ENCODE measurements around the gene LGR4. TPM values are rescaled to one million over a fixed set of nuclear protein-coding genes. Genes with fewer than 3 reads are reported as not detected.

Gene LGR4
- total and polyA plus RNA-seq, 8 donors = 23.4 to 73.0 (median 54.5) TPM

DNA sequence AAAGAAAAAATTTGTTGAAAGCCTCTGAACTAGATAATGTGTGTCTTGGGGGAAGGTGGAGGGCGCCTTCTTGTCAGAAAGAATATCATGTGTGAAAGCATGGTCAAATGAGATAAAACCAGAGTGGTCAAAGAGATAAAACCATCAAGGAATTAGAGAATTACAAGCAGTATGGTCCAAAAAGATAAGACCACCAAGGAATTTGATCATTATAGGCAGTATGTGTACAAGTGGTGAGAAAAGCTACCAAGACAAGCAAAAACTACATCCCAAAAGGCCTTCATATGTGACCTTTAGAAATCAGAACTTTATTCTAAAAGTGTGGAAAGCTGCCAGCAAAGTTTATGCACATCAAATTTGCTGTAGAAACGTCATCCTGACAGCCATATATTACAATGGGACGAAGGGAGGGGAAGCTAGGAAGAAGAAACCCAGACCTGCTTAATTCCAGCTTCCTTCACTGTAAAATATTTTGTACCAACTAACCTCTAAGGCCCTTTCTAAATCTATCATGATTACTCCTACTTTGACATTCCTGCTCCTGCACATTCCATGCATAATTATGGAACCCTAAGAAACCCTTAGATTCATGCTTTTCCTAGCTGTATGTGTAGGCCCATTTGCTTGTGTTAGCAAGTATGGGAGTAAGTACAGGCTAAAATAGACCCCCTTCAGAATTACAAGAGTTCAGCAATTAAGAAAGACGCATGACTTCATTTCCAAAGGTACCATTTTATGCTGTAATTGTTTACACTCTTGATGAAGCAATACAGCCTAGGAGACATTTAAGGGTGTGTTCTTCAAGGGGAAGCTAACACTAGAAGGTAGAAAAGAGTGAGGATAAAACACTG lies 51.6 kb downstream of the LGR4 start:
- ATAC-seq = peak in 3 of 4 donors; percentile 20 to 37 (median 24)
- H3K4me3 ChIP-seq = no peak overlapping the region
- no peaks in the 10 kb centered on the region for H3K27me3 ChIP-seq
- H3K9me3 ChIP-seq = no peaks in the 10 kb centered on the region
- WGBS, 2 donors = 48 to 57% methylated on average over 4 of the region's 4 CpGs
- DNase-seq = no peak
- H3K27ac ChIP-seq = peak overlapping the region in 2 of 4 donors; percentile 50 to 71
- FAIRE-seq = no peak
- TF ChIP-seq, protein P1, sequence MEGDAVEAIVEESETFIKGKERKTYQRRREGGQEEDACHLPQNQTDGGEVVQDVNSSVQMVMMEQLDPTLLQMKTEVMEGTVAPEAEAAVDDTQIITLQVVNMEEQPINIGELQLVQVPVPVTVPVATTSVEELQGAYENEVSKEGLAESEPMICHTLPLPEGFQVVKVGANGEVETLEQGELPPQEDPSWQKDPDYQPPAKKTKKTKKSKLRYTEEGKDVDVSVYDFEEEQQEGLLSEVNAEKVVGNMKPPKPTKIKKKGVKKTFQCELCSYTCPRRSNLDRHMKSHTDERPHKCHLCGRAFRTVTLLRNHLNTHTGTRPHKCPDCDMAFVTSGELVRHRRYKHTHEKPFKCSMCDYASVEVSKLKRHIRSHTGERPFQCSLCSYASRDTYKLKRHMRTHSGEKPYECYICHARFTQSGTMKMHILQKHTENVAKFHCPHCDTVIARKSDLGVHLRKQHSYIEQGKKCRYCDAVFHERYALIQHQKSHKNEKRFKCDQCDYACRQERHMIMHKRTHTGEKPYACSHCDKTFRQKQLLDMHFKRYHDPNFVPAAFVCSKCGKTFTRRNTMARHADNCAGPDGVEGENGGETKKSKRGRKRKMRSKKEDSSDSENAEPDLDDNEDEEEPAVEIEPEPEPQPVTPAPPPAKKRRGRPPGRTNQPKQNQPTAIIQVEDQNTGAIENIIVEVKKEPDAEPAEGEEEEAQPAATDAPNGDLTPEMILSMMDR (IDR thresholded peaks at IDR 0.05) = no peak
- intact Hi-C loops (cut with DNase I) = no loop called here
- peaks cover 6 to 57% (median 49%) of the 10 kb centered on the region in 3 donors for H3K4me1 ChIP-seq
- H3K36me3 ChIP-seq = no peaks in the 10 kb centered on the region

DNA sequence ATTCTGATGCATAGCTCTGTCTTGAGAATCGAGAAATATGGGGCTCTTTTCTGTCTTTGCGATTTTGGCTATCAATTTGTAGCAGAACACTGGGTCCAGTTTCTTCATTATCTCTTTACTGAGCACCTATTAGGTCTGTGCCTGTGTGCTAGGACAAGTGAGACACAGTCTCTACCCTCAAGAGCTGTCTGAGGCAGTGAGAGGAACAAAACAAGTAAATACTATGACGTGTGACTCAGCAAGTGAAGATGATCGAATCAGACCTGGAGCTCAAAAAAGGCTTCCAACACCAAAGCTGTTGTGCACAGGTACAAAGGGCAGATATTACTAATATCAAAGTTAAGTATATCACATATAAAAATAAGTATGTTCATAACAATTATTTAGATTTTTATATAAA lies 52.4 kb downstream of the LGR4 start:
- 61 to 68% methylated on average over 4 of the region's 4 CpGs for WGBS, 2 donors
- TF ChIP-seq, protein P1 (IDR thresholded peaks at IDR 0.05) = no peak
- FAIRE-seq = no peak

DNA sequence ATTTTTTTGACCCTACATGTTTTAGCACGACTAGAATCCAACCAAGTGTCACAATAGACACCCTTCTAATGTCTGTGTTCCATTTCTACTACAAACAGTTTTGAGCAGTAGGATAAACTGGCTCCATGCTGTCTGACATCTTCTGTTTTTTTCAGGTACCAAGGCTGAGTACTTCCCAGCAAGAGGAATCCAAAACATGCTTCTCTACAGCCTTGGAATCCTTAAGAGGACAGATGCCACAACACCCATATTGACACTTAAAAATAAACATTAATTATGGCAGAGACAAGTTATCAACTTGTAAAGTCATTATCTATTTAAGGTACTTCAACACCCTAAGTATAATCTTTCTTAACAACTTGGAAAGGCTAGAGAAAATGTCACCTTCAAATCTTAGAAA lies 54.2 kb downstream of the LGR4 start:
- Histone ChIP-seq H3K9me3 (no peaks in the 10 kb centered on the region), H3K4me1 (peaks cover 12 to 67% (median 43%) of the 10 kb centered on the region in 3 donors), H3K27me3 (no peaks in the 10 kb centered on the region), H3K27ac (no peak overlapping the region), H3K4me3 (no peak overlapping the region), H3K36me3 (no peaks in the 10 kb centered on the region)
- no peak for DNase-seq
- intact Hi-C loops (cut with DNase I) = no loop called here
- TF ChIP-seq, protein P1 (IDR thresholded peaks at IDR 0.05) = no peak
- ATAC-seq = no peak
- WGBS, 2 donors = 37 to 43% methylated on average over 1 of the region's 1 CpG
- no peak for FAIRE-seq

More for the DNA sequence above, 52.4 kb downstream of the LGR4 start:
- Histone ChIP-seq H3K4me1 (peaks cover 8 to 54% (median 53%) of the 10 kb centered on the region in 3 donors), H3K36me3 (no peaks in the 10 kb centered on the region), H3K27ac (peak overlapping the region in 1 of 4 donors; percentile 50), H3K4me3 (no peak overlapping the region), H3K27me3 (no peaks in the 10 kb centered on the region), H3K9me3 (no peaks in the 10 kb centered on the region)
- no peak for ATAC-seq
- intact Hi-C loops (cut with DNase I) = no loop called here
- no peak for DNase-seq

DNA sequence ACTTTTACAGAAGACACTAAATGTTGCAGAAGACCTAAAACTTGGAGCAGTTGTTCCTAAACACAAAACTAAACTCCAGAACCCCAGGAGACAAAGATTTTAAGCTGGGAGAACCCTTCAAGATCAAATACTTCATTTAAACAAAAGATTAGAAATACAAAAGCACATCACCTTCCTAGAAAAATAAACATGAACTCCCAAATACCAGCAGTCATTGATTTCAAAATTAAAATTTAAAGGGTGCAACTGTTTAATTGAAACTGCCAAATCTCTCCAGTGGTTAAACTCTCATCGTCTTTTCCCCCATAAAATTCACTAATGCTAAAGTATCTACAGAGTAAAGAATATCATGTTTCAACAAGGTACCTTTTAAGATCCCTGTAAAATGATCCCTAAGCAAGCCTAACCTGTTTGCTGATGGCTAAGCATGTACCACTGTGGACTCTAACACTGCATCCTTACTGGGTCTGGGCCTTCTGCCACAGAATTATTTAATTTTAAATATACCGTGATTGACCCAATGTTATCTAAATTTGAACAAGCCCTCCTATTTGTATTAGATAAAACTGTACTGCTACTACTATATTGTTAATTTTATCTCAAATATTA lies 55.9 kb downstream of the LGR4 start:
- Histone ChIP-seq H3K36me3 (no peaks in the 10 kb centered on the region), H3K27ac (no peak overlapping the region), H3K9me3 (no peaks in the 10 kb centered on the region), H3K27me3 (no peaks in the 10 kb centered on the region), H3K4me1 (peaks cover 5 to 60% (median 27%) of the 10 kb centered on the region in 3 donors), H3K4me3 (no peak overlapping the region)
- FAIRE-seq (no peak), ATAC-seq (peak in 3 of 4 donors; percentile 48 to 73 (median 69)), DNase-seq (no peak)
- TF ChIP-seq, protein P1 (IDR thresholded peaks at IDR 0.05) = no peak
- intact Hi-C loops (cut with DNase I) = no loop called here
- 25 to 29% methylated on average over 2 of the region's 2 CpGs for WGBS, 2 donors

Measured in pancreas (tissue), 10 donors.